Measurements from ENCODE around the gene LGALS14. TPM values are rescaled to one million over a fixed set of nuclear protein-coding genes. Genes with fewer than 3 reads are reported as not detected.

The LGALS14 gene
- polyA plus RNA-seq, 3 donors = not detected

- whole genome bisulfite sequencing (ENCODE audit: insufficient coverage) = 84% methylated on average over 5 of the region's 5 CpGs
- Histone ChIP-seq H3K27ac (ENCODE audit: low read depth in 1 of 2, low read length in 2 of 2) (no peak overlapping the region), H4K20me1 (ENCODE audit: insufficient read depth, low read length) (no peaks in the 10 kb centered on the region), H3K27me3 (ENCODE audit: control insufficient read depth in 2 of 2, insufficient read depth in 2 of 2, low read length in 2 of 2) (peaks cover 0 to 2% of the 10 kb centered on the region in 2 donors), H3K9me3 (replicated peaks in 1 of 2; ENCODE audit: control insufficient read depth in 1 of 2, insufficient read depth in 1 of 2, low read length in 2 of 2) (no peaks in the 10 kb centered on the region), H3K4me1 (ENCODE audit: control insufficient read depth in 1 of 2, insufficient read depth in 2 of 2, low read length in 2 of 2) (no peaks in the 10 kb centered on the region), H2AFZ (ENCODE audit: insufficient read depth, low read depth, low read length, poor library complexity, severe bottlenecking) (no peak overlapping the region), H3K4me2 (replicated peaks; ENCODE audit: extremely low read depth, low read length, poor library complexity, severe bottlenecking) (no peak overlapping the region), H3K4me3 (replicated peaks in 1 of 3; ENCODE audit: low read depth in 2 of 3, low read length in 3 of 3) (no peak overlapping the region), H3K9ac (ENCODE audit: insufficient read depth, low read length, poor library complexity, severe bottlenecking) (no peak overlapping the region), H3K36me3 (replicated peaks in 1 of 2; ENCODE audit: control insufficient read depth in 1 of 2, insufficient read depth in 2 of 2, low read length in 2 of 2) (no peaks in the 10 kb centered on the region), H3K79me2 (ENCODE audit: insufficient read depth, low read length) (no peaks in the 10 kb centered on the region)
- no peaks in the 10 kb centered on the region for H3K9me3 Mint-ChIP-seq
- DNase-seq = no peak
- TF ChIP-seq, protein P1, sequence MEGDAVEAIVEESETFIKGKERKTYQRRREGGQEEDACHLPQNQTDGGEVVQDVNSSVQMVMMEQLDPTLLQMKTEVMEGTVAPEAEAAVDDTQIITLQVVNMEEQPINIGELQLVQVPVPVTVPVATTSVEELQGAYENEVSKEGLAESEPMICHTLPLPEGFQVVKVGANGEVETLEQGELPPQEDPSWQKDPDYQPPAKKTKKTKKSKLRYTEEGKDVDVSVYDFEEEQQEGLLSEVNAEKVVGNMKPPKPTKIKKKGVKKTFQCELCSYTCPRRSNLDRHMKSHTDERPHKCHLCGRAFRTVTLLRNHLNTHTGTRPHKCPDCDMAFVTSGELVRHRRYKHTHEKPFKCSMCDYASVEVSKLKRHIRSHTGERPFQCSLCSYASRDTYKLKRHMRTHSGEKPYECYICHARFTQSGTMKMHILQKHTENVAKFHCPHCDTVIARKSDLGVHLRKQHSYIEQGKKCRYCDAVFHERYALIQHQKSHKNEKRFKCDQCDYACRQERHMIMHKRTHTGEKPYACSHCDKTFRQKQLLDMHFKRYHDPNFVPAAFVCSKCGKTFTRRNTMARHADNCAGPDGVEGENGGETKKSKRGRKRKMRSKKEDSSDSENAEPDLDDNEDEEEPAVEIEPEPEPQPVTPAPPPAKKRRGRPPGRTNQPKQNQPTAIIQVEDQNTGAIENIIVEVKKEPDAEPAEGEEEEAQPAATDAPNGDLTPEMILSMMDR (IDR thresholded peaks at IDR 0.05) = no peak
- intact Hi-C loops (cut with micrococcal nuclease) = no loop called here
- peaks cover 6% of the 10 kb centered on the region for H3K4me1 Mint-ChIP-seq
- H3K27me3 Mint-ChIP-seq (ENCODE audit: low read depth in 3 of 3) = peaks cover 2 to 12% (median 11%) of the 10 kb centered on the region in 3 donors
- H3K36me3 Mint-ChIP-seq = no peaks in the 10 kb centered on the region
- no peak overlapping the region for H3K4me3 Mint-ChIP-seq
- no peak overlapping the region for H3K27ac Mint-ChIP-seq
These were observed 45.7 kb downstream of the LGALS14 start for GRCh38 chr19:39749981-39750380.

- no peaks in the 10 kb centered on the region for H3K36me3 ChIP-seq (replicated peaks in 1 of 2; ENCODE audit: control insufficient read depth in 1 of 2, insufficient read depth in 2 of 2, low read length in 2 of 2)
- no peak overlapping the region for H3K9ac ChIP-seq (ENCODE audit: insufficient read depth, low read length, poor library complexity, severe bottlenecking)
- H3K4me3 ChIP-seq (replicated peaks in 1 of 3; ENCODE audit: low read depth in 2 of 3, low read length in 3 of 3) = no peak overlapping the region
- H3K27me3 Mint-ChIP-seq (ENCODE audit: low read depth in 3 of 3) = peaks cover 0 to 15% (median 15%) of the 10 kb centered on the region in 3 donors
- H3K4me3 Mint-ChIP-seq = no peak overlapping the region
- H3K9me3 Mint-ChIP-seq = no peaks in the 10 kb centered on the region
- no peaks in the 10 kb centered on the region for H3K79me2 ChIP-seq (ENCODE audit: insufficient read depth, low read length)
- H3K4me1 ChIP-seq (ENCODE audit: control insufficient read depth in 1 of 2, insufficient read depth in 2 of 2, low read length in 2 of 2) = no peaks in the 10 kb centered on the region
- no peak for DNase-seq
- TF ChIP-seq, protein P1 (IDR thresholded peaks at IDR 0.05) = no peak
- H3K4me2 ChIP-seq (replicated peaks; ENCODE audit: extremely low read depth, low read length, poor library complexity, severe bottlenecking) = no peak overlapping the region
- H3K27ac Mint-ChIP-seq = no peak overlapping the region
- H3K36me3 Mint-ChIP-seq = no peaks in the 10 kb centered on the region
- intact Hi-C loops (cut with micrococcal nuclease) = no loop called here
- no peaks in the 10 kb centered on the region for H4K20me1 ChIP-seq (ENCODE audit: insufficient read depth, low read length)
- H3K27me3 ChIP-seq (ENCODE audit: control insufficient read depth in 2 of 2, insufficient read depth in 2 of 2, low read length in 2 of 2) = peaks cover 3 to 4% of the 10 kb centered on the region in 2 donors
- no peak overlapping the region for H2AFZ ChIP-seq (ENCODE audit: insufficient read depth, low read depth, low read length, poor library complexity, severe bottlenecking)
- H3K4me1 Mint-ChIP-seq = no peaks in the 10 kb centered on the region
- H3K9me3 ChIP-seq (replicated peaks in 1 of 2; ENCODE audit: control insufficient read depth in 1 of 2, insufficient read depth in 1 of 2, low read length in 2 of 2) = no peaks in the 10 kb centered on the region
- no peak overlapping the region for H3K27ac ChIP-seq (ENCODE audit: low read depth in 1 of 2, low read length in 2 of 2)
These were observed 48.1 kb downstream of the LGALS14 start for GRCh38 chr19:39752390-39752789.
